ENCODE results near the gene KPNA1. TPM values are rescaled to one million over a fixed set of nuclear protein-coding genes. Genes with fewer than 3 reads are reported as not detected.

The KPNA1 gene
- total and polyA plus RNA-seq, 11 donors = 13.5 to 127 (median 72.1) TPM

DNA sequence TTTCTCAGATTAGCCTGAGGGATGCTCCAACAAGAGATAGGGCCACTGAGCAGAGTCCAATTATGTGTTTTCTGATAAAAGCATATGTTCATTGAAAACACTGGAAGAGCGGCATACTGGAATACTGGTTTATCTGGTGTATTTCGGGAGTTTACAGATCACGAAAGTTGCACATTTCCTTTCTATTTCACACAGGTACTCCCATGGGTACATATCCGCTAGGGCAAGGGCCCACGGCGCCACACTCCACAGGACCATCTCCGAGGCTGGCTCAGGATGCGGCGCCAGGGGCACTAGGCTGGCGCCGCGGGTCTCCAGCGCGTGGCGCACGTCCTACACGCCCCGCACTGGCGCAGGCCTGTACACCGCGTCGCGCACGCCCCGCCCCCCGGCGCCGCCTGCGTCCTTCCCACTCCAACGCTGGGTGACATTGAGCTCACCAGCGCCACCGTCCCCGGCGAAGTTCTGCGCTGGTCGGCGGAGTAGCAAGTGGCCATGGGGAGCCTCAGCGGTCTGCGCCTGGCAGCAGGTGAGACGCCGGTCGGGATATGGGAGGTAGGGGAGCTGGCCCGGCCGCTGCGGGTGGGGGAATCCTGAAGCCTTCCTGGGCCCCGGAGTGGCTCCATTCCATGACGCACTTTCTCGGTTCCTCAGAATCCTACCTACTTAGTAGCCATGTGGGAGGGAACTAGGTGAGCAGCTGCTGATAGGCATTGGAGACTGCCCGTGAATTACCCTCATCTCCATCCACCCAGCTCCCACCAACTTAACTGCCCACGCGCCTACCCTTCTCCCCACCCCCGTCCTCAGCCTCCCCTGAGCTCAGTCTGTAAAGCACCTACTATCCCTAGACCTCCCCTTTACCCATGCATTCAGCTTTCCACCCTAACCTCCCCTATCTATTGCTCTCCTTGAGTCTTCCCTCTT is 130.7 kb downstream of the KPNA1 start, which contains the start of gene FAM162A:
TSS of gene FAM162A (plus strand) at position 412 of the 927 bp plus-strand sequence. CDS start at position 496, 84 bp downstream.
- DNase-seq = peak; percentile 94 to 97 (median 96)
- Histone ChIP-seq H3K27ac (peak within 1 kb of the TSS; percentile 49 to 94 (median 90)), H3K4me3 (peak within 1 kb of the TSS; percentile 63 to 94 (median 72)), H3K36me3 (peaks cover 0 to 8% (median 0%) of the 10 kb centered on the region in 9 donors), H3K27me3 (no peaks in the 10 kb centered on the region), H3K4me1 (peaks cover 0 to 44% (median 12%) of the 10 kb centered on the region in 12 donors), H3K9me3 (no peaks in the 10 kb centered on the region)
- 1 to 2% (median 1%) methylated on average over 10 to 52 of the region's 52 CpGs for WGBS, 4 donors
- intact Hi-C loops (cut with DNase I) = loop anchor here in 4 of 10 donors (2.0 to 10.0 kb wide), 4 partner anchors 293 to 839 kb away; partner anchors contain the start of genes GOLGB1 (in 1 of the 4) and POLQ (in 1 of the 4)
- peak in 1 of 2 donors; percentile 95 for TF ChIP-seq POLR2A (IDR thresholded peaks at IDR 0.05)
- TF ChIP-seq, protein P1, sequence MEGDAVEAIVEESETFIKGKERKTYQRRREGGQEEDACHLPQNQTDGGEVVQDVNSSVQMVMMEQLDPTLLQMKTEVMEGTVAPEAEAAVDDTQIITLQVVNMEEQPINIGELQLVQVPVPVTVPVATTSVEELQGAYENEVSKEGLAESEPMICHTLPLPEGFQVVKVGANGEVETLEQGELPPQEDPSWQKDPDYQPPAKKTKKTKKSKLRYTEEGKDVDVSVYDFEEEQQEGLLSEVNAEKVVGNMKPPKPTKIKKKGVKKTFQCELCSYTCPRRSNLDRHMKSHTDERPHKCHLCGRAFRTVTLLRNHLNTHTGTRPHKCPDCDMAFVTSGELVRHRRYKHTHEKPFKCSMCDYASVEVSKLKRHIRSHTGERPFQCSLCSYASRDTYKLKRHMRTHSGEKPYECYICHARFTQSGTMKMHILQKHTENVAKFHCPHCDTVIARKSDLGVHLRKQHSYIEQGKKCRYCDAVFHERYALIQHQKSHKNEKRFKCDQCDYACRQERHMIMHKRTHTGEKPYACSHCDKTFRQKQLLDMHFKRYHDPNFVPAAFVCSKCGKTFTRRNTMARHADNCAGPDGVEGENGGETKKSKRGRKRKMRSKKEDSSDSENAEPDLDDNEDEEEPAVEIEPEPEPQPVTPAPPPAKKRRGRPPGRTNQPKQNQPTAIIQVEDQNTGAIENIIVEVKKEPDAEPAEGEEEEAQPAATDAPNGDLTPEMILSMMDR (IDR thresholded peaks at IDR 0.05) = peak; percentile 35 to 89 (median 57)
- peak; percentile 97 to 98 (median 98) for ATAC-seq

DNA sequence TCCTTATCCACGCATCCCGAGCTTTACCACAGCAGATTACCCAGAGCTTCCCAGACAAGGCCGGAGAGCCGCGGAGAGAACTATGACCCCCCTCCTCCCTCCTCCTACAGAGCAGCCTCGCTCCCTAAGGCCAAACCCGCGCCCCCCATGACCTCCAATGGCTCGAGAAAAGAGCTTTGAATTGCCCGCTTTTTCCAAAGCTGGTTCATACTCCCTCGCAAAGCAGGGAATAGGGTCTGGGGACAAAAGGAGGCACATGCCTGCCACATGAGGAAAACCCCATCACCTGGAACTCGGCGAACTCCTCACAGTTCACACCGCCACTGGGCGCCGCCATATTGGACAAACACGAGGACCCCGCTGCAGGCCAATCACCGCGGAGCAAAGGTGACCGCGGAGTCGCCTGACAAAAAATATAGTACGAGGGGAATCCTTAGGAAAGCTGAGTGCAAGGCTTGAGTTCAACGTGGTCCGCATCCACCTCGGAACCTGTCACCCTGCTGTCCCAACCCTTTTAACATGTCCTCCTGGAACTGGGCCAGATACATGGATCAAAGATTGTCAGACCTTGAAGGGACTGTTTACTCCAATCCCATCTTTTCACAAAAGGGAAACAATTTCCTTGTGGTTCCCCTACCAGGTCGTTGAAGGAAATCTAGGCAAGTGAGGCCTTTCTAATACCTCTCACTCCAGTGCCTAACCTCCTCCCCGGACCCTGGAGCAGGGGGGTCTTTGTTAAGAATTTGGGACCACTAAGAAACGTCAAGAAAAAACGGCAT is 131.7 kb downstream of the KPNA1 start, which contains the start of gene MIX23:
TSS of gene MIX23 (minus strand) at position 344 of the 779 bp plus-strand sequence. CDS start at position 337, 7 bp downstream.
- DNase-seq = peak; percentile 87 to 92 (median 89)
- intact Hi-C loops (cut with DNase I) = loop anchor here in 3 of 10 donors (5.0 to 10.0 kb wide), 3 partner anchors 294 to 838 kb away; partner anchors contain the start of genes GOLGB1 (in 1 of the 3) and POLQ (in 1 of the 3)
- peaks cover 0 to 44% (median 12%) of the 10 kb centered on the region in 12 donors for H3K4me1 ChIP-seq
- peaks cover 0 to 9% (median 0%) of the 10 kb centered on the region in 9 donors for H3K36me3 ChIP-seq
- ATAC-seq = peak; percentile 80 to 87 (median 84)
- no peak for TF ChIP-seq POLR2A (IDR thresholded peaks at IDR 0.05)
- TF ChIP-seq, protein P1 (IDR thresholded peaks at IDR 0.05) = peak in 2 of 12 donors; percentile 10 to 15
- H3K27me3 ChIP-seq = no peaks in the 10 kb centered on the region
- H3K27ac ChIP-seq = peak within 1 kb of the TSS; percentile 49 to 94 (median 90)
- H3K4me3 ChIP-seq = peak within 1 kb of the TSS; percentile 63 to 94 (median 72)
- no peaks in the 10 kb centered on the region for H3K9me3 ChIP-seq
- WGBS, 4 donors = 0% methylated on average over 22 to 31 of the region's 31 CpGs

DNA sequence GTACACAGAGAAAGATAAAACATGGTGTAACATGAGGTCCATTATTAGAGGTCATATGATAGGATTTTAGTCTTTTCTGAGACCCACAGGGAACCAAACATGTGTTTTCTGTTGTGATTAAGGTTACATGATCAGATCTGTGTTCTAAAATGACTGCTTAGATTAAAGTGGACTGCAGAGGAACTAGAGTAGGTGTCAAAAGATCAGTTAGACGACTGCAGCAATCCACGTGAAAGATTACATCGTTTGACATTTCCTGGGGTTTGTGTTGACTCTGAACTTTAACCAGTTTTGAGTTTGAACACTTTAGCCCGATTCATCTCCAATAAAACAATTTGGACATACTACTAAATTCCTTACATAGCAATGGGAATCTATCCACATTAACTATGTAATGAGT is 136.8 kb downstream of the KPNA1 start:
- H3K27ac ChIP-seq = no peak overlapping the region

More for the DNA sequence above, 136.8 kb downstream of the KPNA1 start:
- H3K27me3 ChIP-seq = no peaks in the 10 kb centered on the region
- H3K9me3 ChIP-seq = no peaks in the 10 kb centered on the region
- intact Hi-C loops (cut with DNase I) = no loop called here
- H3K4me3 ChIP-seq = no peak overlapping the region
- 63 to 68% (median 65%) methylated on average over 4 of the region's 4 CpGs for WGBS, 4 donors
- H3K36me3 ChIP-seq = peaks cover 0 to 15% (median 0%) of the 10 kb centered on the region in 9 donors
- no peak for ATAC-seq
- no peak for TF ChIP-seq POLR2A (IDR thresholded peaks at IDR 0.05)
- TF ChIP-seq, protein P1 (IDR thresholded peaks at IDR 0.05) = no peak
- H3K4me1 ChIP-seq = peaks cover 0 to 15% (median 8%) of the 10 kb centered on the region in 12 donors
- DNase-seq = no peak

All from heart left ventricle (tissue), 16 donors.